H9 (cell line): ENCODE data around the gene PRSS21. TPM values are rescaled to one million over a fixed set of nuclear protein-coding genes. Genes with fewer than 3 reads are reported as not detected.

Source experiments
- DNase-seq: peaks from one replicate; pipeline ENCODE4 v3.0.0-alpha.2; 2017
- H2AFZ ChIP-seq: one replicate; pipeline ENCODE4 v1.6.1; 2013; ENCODE audit warnings: mild to moderate bottlenecking, low read length, control low read depth, moderate library complexity
- H2AK5ac ChIP-seq: 2 replicates; pipeline ENCODE4 v1.6.1; 2013; ENCODE audit warnings: low read length, control low read depth, mixed read lengths; ENCODE audit not compliant: insufficient read length
- H2BK120ac ChIP-seq: one replicate; pipeline ENCODE4 v1.6.1; 2013; ENCODE audit warnings: low read depth, mild to moderate bottlenecking, low read length, control low read depth, inconsistent platforms; ENCODE audit not compliant: poor library complexity, severe bottlenecking
- H2BK12ac ChIP-seq: 2 replicates; pipeline ENCODE4 v1.6.1; 2013; ENCODE audit warnings: low read length, control low read depth, mixed read lengths, low read depth; ENCODE audit not compliant: insufficient read length
- H2BK15ac ChIP-seq: 2 replicates; pipeline ENCODE4 v1.6.1; 2013; ENCODE audit warnings: low read depth, low read length, control low read depth
- H2BK20ac ChIP-seq: one replicate; pipeline ENCODE4 v1.6.1; 2013; ENCODE audit warnings: low read depth, mild to moderate bottlenecking, low read length, control low read depth, inconsistent platforms; ENCODE audit not compliant: poor library complexity, severe bottlenecking
- H2BK5ac ChIP-seq: 2 replicates; pipeline ENCODE4 v1.6.1; 2013; ENCODE audit warnings: low read length, control low read depth, mixed read lengths; ENCODE audit not compliant: insufficient read length
- H3K14ac ChIP-seq: 2 replicates; pipeline ENCODE4 v1.6.1; 2013; ENCODE audit warnings: low read length, control low read depth; ENCODE audit not compliant: insufficient read depth
- H3K18ac ChIP-seq: 2 replicates; pipeline ENCODE4 v1.6.1; 2013; ENCODE audit warnings: low read depth, mild to moderate bottlenecking, mixed read lengths, low read length, control low read depth; ENCODE audit not compliant: insufficient read length
- H3K23ac ChIP-seq: 2 replicates; pipeline ENCODE4 v1.6.1; 2013; ENCODE audit warnings: low read length, control low read depth, mixed read lengths, low read depth; ENCODE audit not compliant: insufficient read length
- H3K23me2 ChIP-seq: 2 replicates; pipeline ENCODE4 v1.6.1; 2013; ENCODE audit warnings: low read depth, mild to moderate bottlenecking, mixed read lengths, low read length, control low read depth; ENCODE audit not compliant: insufficient read length, poor library complexity, severe bottlenecking
- H3K27ac ChIP-seq: 2 replicates; pipeline ENCODE4 v1.5.1; 2013; ENCODE audit warnings: low read length, control low read depth, mixed read lengths, low read depth; ENCODE audit not compliant: insufficient read length
- H3K27me3 ChIP-seq: 2 replicates; pipeline ENCODE4 v1.6.1; 2013; ENCODE audit warnings: low read length, control low read depth, inconsistent platforms; ENCODE audit not compliant: insufficient read depth
- H3K4ac ChIP-seq: 2 replicates; pipeline ENCODE4 v1.6.1; 2013; ENCODE audit warnings: low read depth, mild to moderate bottlenecking, control low read depth, inconsistent platforms, low read length, moderate library complexity
- H3K4me1 ChIP-seq: 2 replicates; pipeline ENCODE4 v1.6.1; 2013; ENCODE audit warnings: low read length, control low read depth, inconsistent platforms; ENCODE audit not compliant: insufficient read depth
- H3K4me2 ChIP-seq: 2 replicates; pipeline ENCODE4 v1.6.1; 2013; ENCODE audit warnings: low read length, control low read depth, mixed read lengths; ENCODE audit not compliant: insufficient read length, insufficient read depth
- H3K56ac ChIP-seq: 2 replicates; pipeline ENCODE4 v1.6.1; 2013; ENCODE audit warnings: low read depth, mild to moderate bottlenecking, mixed read lengths, low read length, control low read depth; ENCODE audit not compliant: insufficient read length
- H3K79me1 ChIP-seq: 2 replicates; pipeline ENCODE4 v1.6.1; 2013; ENCODE audit warnings: low read depth, mild to moderate bottlenecking, moderate library complexity, low read length, control low read depth, inconsistent platforms; ENCODE audit not compliant: insufficient read depth, poor library complexity, severe bottlenecking
- H3K79me2 ChIP-seq: 2 replicates; pipeline ENCODE4 v1.6.1; 2013; ENCODE audit warnings: low read length, control low read depth, inconsistent platforms; ENCODE audit not compliant: insufficient read depth
- H3K9ac ChIP-seq: 2 replicates; pipeline ENCODE4 v1.6.1; 2013; ENCODE audit warnings: low read length, control low read depth, mixed read lengths; ENCODE audit not compliant: insufficient read length; ENCODE audit errors: extremely low read depth
- H3K9me3 ChIP-seq: one replicate; pipeline ENCODE4 v1.6.1; 2013; ENCODE audit warnings: low read depth, low read length, inconsistent platforms; ENCODE audit not compliant: control insufficient read depth
- H3T11ph ChIP-seq: one replicate; pipeline ENCODE4 v1.6.1; 2013; ENCODE audit warnings: mild to moderate bottlenecking, low read length, control low read depth, inconsistent platforms
- H4K20me1 ChIP-seq: one replicate; pipeline ENCODE4 v1.6.1; 2013; ENCODE audit not compliant: control insufficient read depth, insufficient read length, insufficient read depth
- H4K5ac ChIP-seq: 2 replicates; pipeline ENCODE4 v1.6.1; 2013; ENCODE audit warnings: low read depth, mild to moderate bottlenecking, mixed read lengths, low read length, control low read depth; ENCODE audit not compliant: insufficient read length
- H4K8ac ChIP-seq: replicated peaks from 2 replicates; pipeline ENCODE4 v1.6.1; 2013; ENCODE audit warnings: low read length, control low read depth, mixed read lengths, low read depth; ENCODE audit not compliant: insufficient read length
- H4K91ac ChIP-seq: 2 replicates; pipeline ENCODE4 v1.6.1; 2013; ENCODE audit warnings: low read depth, mild to moderate bottlenecking, moderate library complexity, mixed read lengths, low read length, control low read depth; ENCODE audit not compliant: insufficient read length
- H3K27ac Mint-ChIP-seq, 3 experiments: 2 replicates in 2 of 3; 3 replicates in 1 of 3; pipeline ENCODE4 v1.8.0; 2020 to 2021; ENCODE audit warnings: mixed read lengths in 3 of 3, mild to moderate bottlenecking in 1 of 3, moderate library complexity in 1 of 3
- H3K27me3 Mint-ChIP-seq: 2 replicates; pipeline ENCODE4 v1.8.0; 2021; ENCODE audit warnings: low read depth, mild to moderate bottlenecking, moderate library complexity, mixed read lengths
- H3K36me3 Mint-ChIP-seq, 3 experiments: 2 replicates in 2 of 3; 3 replicates in 1 of 3; pipeline ENCODE4 v1.8.0; 2020 to 2021; ENCODE audit warnings: low read depth in 3 of 3, mixed read lengths in 3 of 3; ENCODE audit not compliant: insufficient read depth in 1 of 3
- H3K4me1 Mint-ChIP-seq, 2 experiments: 2 replicates each; pipeline ENCODE4 v1.8.0; 2020; ENCODE audit warnings: mixed read lengths in 2 of 2
- H3K4me3 Mint-ChIP-seq, 2 experiments: 2 replicates in 1 of 2; 3 replicates in 1 of 2; pipeline ENCODE4 v1.8.0; 2020 to 2021; ENCODE audit warnings: mild to moderate bottlenecking in 2 of 2, mixed read lengths in 2 of 2, moderate library complexity in 1 of 2
- H3K9me3 Mint-ChIP-seq, 2 experiments: 2 replicates in 1 of 2; 3 replicates in 1 of 2; pipeline ENCODE4 v1.8.0; 2020; ENCODE audit warnings: mild to moderate bottlenecking in 2 of 2, mixed read lengths in 2 of 2, moderate library complexity in 1 of 2
- CTCF ChIP-seq: fragments of 200-600 bp; sonication (generic); conservative IDR thresholded peaks from 3 replicates; pipeline ENCODE4 v1.8.0; 2021; ENCODE audit warnings: antibody characterized with exemption, mild to moderate bottlenecking
- WGBS: extraction: QIAGEN DNeasy Blood & Tissue Kit; methylation state at CpG from one replicate; pipeline ENCODE4 v1.1.7; 2013; ENCODE audit warnings: missing lambda C conversion rate, low lambda C conversion rate, mixed read lengths; ENCODE audit not compliant: insufficient read length; ENCODE audit errors: extremely low coverage; 5-methylcytosine and 5-hydroxymethylcytosine counted together
- total RNA-seq: library from RNA; stranded (reverse); gene quantifications from 2 replicates; pipeline ENCODE4 v1.2.1, GENCODE V29; 2021

Gene PRSS21
- total RNA-seq, 1 experiment from 2014 or later: not detected

GRCh38 chr16:2806286-2806685, 10.8 kb upstream of the PRSS21 start:
- H3K27me3 Mint-ChIP-seq: peaks cover 44% of the 10 kb centered on the region
- Histone ChIP-seq H3K23ac (no peak overlapping the region), H3K27me3 (no peaks in the 10 kb centered on the region), H2BK12ac (no peak overlapping the region), H3K4me2 (no peak overlapping the region), H2AK5ac (no peak overlapping the region), H3K79me2 (no peaks in the 10 kb centered on the region), H2BK20ac (no peak overlapping the region), H3K4me1 (no peaks in the 10 kb centered on the region), H3T11ph (no peak overlapping the region), H3K9me3 (peaks cover 10% of the 10 kb centered on the region), H3K9ac (no peak overlapping the region), H2BK120ac (no peak overlapping the region), H3K27ac (no peak overlapping the region), H4K20me1 (no peaks in the 10 kb centered on the region), H2AFZ (no peak overlapping the region), H3K18ac (no peak overlapping the region), H2BK5ac (no peak overlapping the region), H4K8ac (no peak overlapping the region), H4K5ac (no peak overlapping the region), H3K79me1 (no peaks in the 10 kb centered on the region), H4K91ac (no peak overlapping the region), H3K56ac (no peak overlapping the region), H3K23me2 (no peaks in the 10 kb centered on the region), H3K14ac (no peak overlapping the region; the same call in 1 of the 2 replicates), H3K4ac (no peak overlapping the region), H2BK15ac (no peak overlapping the region)
- peak overlapping the region in 1 of 3 experiments; percentile 75; a peak in 1 of 7 replicates for H3K27ac Mint-ChIP-seq
- no CpG with 5 or more reads among the region's 5 CpGs for WGBS
- no peaks in the 10 kb centered on the region; a peak in 1 of 4 replicates for H3K4me1 Mint-ChIP-seq
- no peak overlapping the region for H3K4me3 Mint-ChIP-seq
- no peak for TF ChIP-seq CTCF
- no peak for DNase-seq
- H3K36me3 Mint-ChIP-seq: peaks cover 0 to 4% (median 0%) of the 10 kb centered on the region in 3 experiments; a peak in 2 of 7 replicates
- H3K9me3 Mint-ChIP-seq: peaks cover 27 to 31% of the 10 kb centered on the region in 2 experiments
